ENCODE results near the gene AAMDC. TPM values are rescaled to one million over a fixed set of nuclear protein-coding genes. Genes with fewer than 3 reads are reported as not detected.

Gene AAMDC
- total and polyA plus RNA-seq, 10 of the 15 experiments (the other 5 are each of a cell fraction or from before 2014, with no cell fraction given) = 3.7 to 38.3 (median 11.2) TPM

- H3K9ac ChIP-seq (ENCODE audit: control insufficient read depth, insufficient read depth, low read length) = no peak overlapping the region
- in situ Hi-C loops (cut with MboI) (no loop called here), intact Hi-C loops (cut with micrococcal nuclease; ENCODE audit: unreplicated experiment) (no loop called here)
- H3K4me2 ChIP-seq (ENCODE audit: control insufficient read depth, insufficient read depth) = no peak overlapping the region
- no peak overlapping the region for H3K4me3 ChIP-seq
- no peak for FAIRE-seq
- no peak for ATAC-seq
- 94% methylated on average over 2 of the region's 2 CpGs for WGBS (ENCODE audit: insufficient coverage, insufficient replicate concordance, low lambda C conversion rate, missing lambda C conversion rate)
- H2AFZ ChIP-seq (ENCODE audit: control insufficient read depth, low read depth, low read length) = no peak overlapping the region
- CTCF ChIA-PET = no interaction called here
- no peaks in the 10 kb centered on the region for H4K20me1 ChIP-seq (ENCODE audit: control insufficient read depth, insufficient read depth)
- TF ChIP-seq SMAD1 (IDR thresholded peaks at IDR 0.05; ENCODE audit: low read depth, partially characterized antibody) (no peak), CUX1 (IDR thresholded peaks at IDR 0.05; ENCODE audit: insufficient replicate concordance, low read depth, low read length) (no peak), CBX5 (IDR thresholded peaks at IDR 0.05; ENCODE audit: low read depth) (no peak), ZNF24 (IDR thresholded peaks at IDR 0.05) (no peak), BACH1 (IDR thresholded peaks at IDR 0.05; ENCODE audit: borderline replicate concordance) (no peak), POLR2AphosphoS2 (IDR thresholded peaks at IDR 0.05; ENCODE audit: low read depth, low read length) (no peak)
- TF ChIP-seq, protein P1, sequence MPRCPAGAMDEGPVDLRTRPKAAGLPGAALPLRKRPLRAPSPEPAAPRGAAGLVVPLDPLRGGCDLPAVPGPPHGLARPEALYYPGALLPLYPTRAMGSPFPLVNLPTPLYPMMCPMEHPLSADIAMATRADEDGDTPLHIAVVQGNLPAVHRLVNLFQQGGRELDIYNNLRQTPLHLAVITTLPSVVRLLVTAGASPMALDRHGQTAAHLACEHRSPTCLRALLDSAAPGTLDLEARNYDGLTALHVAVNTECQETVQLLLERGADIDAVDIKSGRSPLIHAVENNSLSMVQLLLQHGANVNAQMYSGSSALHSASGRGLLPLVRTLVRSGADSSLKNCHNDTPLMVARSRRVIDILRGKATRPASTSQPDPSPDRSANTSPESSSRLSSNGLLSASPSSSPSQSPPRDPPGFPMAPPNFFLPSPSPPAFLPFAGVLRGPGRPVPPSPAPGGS (IDR thresholded peaks at IDR 0.05; ENCODE audit: borderline replicate concordance, insufficient read depth, low read depth, low read length, poor library complexity, severe bottlenecking) = no peak
- TF ChIP-seq, protein P2, sequence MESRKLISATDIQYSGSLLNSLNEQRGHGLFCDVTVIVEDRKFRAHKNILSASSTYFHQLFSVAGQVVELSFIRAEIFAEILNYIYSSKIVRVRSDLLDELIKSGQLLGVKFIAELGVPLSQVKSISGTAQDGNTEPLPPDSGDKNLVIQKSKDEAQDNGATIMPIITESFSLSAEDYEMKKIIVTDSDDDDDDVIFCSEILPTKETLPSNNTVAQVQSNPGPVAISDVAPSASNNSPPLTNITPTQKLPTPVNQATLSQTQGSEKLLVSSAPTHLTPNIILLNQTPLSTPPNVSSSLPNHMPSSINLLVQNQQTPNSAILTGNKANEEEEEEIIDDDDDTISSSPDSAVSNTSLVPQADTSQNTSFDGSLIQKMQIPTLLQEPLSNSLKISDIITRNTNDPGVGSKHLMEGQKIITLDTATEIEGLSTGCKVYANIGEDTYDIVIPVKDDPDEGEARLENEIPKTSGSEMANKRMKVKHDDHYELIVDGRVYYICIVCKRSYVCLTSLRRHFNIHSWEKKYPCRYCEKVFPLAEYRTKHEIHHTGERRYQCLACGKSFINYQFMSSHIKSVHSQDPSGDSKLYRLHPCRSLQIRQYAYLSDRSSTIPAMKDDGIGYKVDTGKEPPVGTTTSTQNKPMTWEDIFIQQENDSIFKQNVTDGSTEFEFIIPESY (IDR thresholded peaks at IDR 0.05) = no peak
- no peaks in the 10 kb centered on the region for H3K27me3 ChIP-seq (replicated peaks in 1 of 2; ENCODE audit: control insufficient read depth in 2 of 2, insufficient read depth in 2 of 2, low read length in 1 of 2)
- RAD21 ChIA-PET (ENCODE audit: unreplicated experiment) = no interaction called here
- H3K36me3 ChIP-seq (ENCODE audit: control insufficient read depth in 2 of 2, insufficient read depth in 2 of 2, low read length in 1 of 2) = no peaks in the 10 kb centered on the region
- no peaks in the 10 kb centered on the region for H3K79me2 ChIP-seq (ENCODE audit: control insufficient read depth, insufficient read depth, low read length)
- no TSS peak for BruUV-seq (replicated peaks)
- DNase-seq (ENCODE audit: low read depth, low spot score) = no peak
- POLR2A ChIA-PET = no interaction called here
- SMC1A ChIA-PET (ENCODE audit: uncharacterized antibody, unreplicated experiment) = interaction anchor here (1.2 to 1.8 kb wide), 2 partner anchors 9 to 12 kb away, joined by 3 to 4 read pairs; no protein-coding TSS in a partner anchor
- H3K4me1 ChIP-seq (ENCODE audit: control insufficient read depth, insufficient read depth, low read length) = no peaks in the 10 kb centered on the region
- no peak overlapping the region for H3K27ac ChIP-seq (ENCODE audit: control insufficient read depth, insufficient read depth)
- H3K9me3 ChIP-seq (replicated peaks; ENCODE audit: control insufficient read depth, insufficient read depth, low read length) = no peaks in the 10 kb centered on the region
These were observed 8.0 kb downstream of the AAMDC start for GRCh38 chr11:77828926-77829325.
